Measurements from ENCODE around the gene ZNF319.

ZNF319 gene

GRCh38 chr16:57999971-58000705 lies at the start of gene ZNF319:
Gene ZNF319 (minus strand): TSS chr16:58000672. CDS start chr16:57998265, 2,407 bp downstream.
- no peak for DNase-seq (ENCODE audit: low read depth in 2 of 2)

- DNase-seq (ENCODE audit: low read depth in 2 of 2), result no peak
These were observed 49.0 kb upstream of the ZNF319 start for GRCh38 chr16:58049232-58050185.

- DNase-seq (ENCODE audit: low read depth in 2 of 2), result no peak
These were observed 48.2 kb upstream of the ZNF319 start for GRCh38 chr16:58048494-58049231.

- DNase-seq (ENCODE audit: low read depth in 2 of 2), result no peak
These were observed 47.3 kb upstream of the ZNF319 start for GRCh38 chr16:58047557-58048348.

GRCh38 chr16:58046936-58047335 lies 46.5 kb upstream of the ZNF319 start:
- no peak for DNase-seq (ENCODE audit: low read depth in 2 of 2)

GRCh38 chr16:58046054-58046881 lies 45.8 kb upstream of the ZNF319 start:
- no peak for DNase-seq (ENCODE audit: low read depth in 2 of 2)

- no peak for DNase-seq (ENCODE audit: low read depth in 2 of 2)
These were observed 44.6 kb upstream of the ZNF319 start for GRCh38 chr16:58045096-58045495.

GRCh38 chr16:58044266-58045019 lies 44.0 kb upstream of the ZNF319 start:
- no peak for DNase-seq (ENCODE audit: low read depth in 2 of 2)

GRCh38 chr16:58043571-58044155 lies 43.2 kb upstream of the ZNF319 start:
- DNase-seq (ENCODE audit: low read depth in 2 of 2), result no peak

- no peak for DNase-seq (ENCODE audit: low read depth in 2 of 2)
These were observed 42.5 kb upstream of the ZNF319 start for GRCh38 chr16:58042886-58043515.

GRCh38 chr16:58042001-58042885 lies 41.8 kb upstream of the ZNF319 start:
- DNase-seq (ENCODE audit: low read depth in 2 of 2), result no peak

GRCh38 chr16:58041628-58041955 lies 41.1 kb upstream of the ZNF319 start:
- DNase-seq (ENCODE audit: low read depth in 2 of 2), result no peak

GRCh38 chr16:58040945-58041627 lies 40.6 kb upstream of the ZNF319 start:
- DNase-seq (ENCODE audit: low read depth in 2 of 2), result no peak

GRCh38 chr16:58040496-58040846 lies 40.0 kb upstream of the ZNF319 start:
- DNase-seq (ENCODE audit: low read depth in 2 of 2), result no peak

- DNase-seq (ENCODE audit: low read depth in 2 of 2), result no peak
These were observed 39.5 kb upstream of the ZNF319 start for GRCh38 chr16:58039829-58040495.

GRCh38 chr16:58038219-58038641 lies 37.8 kb upstream of the ZNF319 start:
- DNase-seq (ENCODE audit: low read depth in 2 of 2), result no peak
